HEK293T (cell line): ENCODE measurements around the gene IVD.

Experiments
- ELF4 ChIP-seq: fragments of 450-650 bp; IDR thresholded peaks from 2 replicates; pipeline ENCODE4 v1.6.1; 2017; ENCODE audit warnings: antibody characterized with exemption
- HDGF ChIP-seq: fragments of 450-650 bp; IDR thresholded peaks from 2 replicates; pipeline ENCODE4 v1.6.1; 2017; ENCODE audit warnings: antibody characterized with exemption, borderline replicate concordance
- PKNOX1 ChIP-seq: fragments of 450-650 bp; IDR thresholded peaks from 2 replicates; pipeline ENCODE4 v1.6.1; 2016
- ZNF384 ChIP-seq: fragments of 450-650 bp; IDR thresholded peaks from 2 replicates; pipeline ENCODE4 v1.6.1; 2016

GRCh38 chr15:40451527-40452158 is 46.0 kb downstream of the IVD start:
- no peak for TF ChIP-seq HDGF
- no peak for TF ChIP-seq ZNF384
- no peak for TF ChIP-seq ELF4
- no peak for TF ChIP-seq PKNOX1
